GM23338 (cell line): ENCODE data around the gene NPM3. TPM values are rescaled to one million over a fixed set of nuclear protein-coding genes. Genes with fewer than 3 reads are reported as not detected.

Experiments used
- ATAC-seq: fragments of 200-7000 bp; cut with Tn5 transposase; 3 replicates; pipeline ENCODE4 v1.9.1; 2020
- DNase-seq: peaks from one replicate; pipeline ENCODE4 v3.0.0-alpha.2; 2015; ENCODE audit warnings: low spot score
- H2AFZ ChIP-seq: fragments of 200-600 bp; sonication (generic); 2 replicates; pipeline ENCODE4 v1.8.0; 2016; ENCODE audit warnings: antibody characterized with exemption, mild to moderate bottlenecking, moderate library complexity
- H3F3A ChIP-seq: fragments of 200-600 bp; sonication (generic); replicated peaks from 2 replicates; pipeline ENCODE4 v1.8.0; 2017; ENCODE audit warnings: antibody characterized with exemption, mixed run types, low read depth
- H3K27ac ChIP-seq: fragments of 200-600 bp; sonication (generic); 2 replicates; pipeline ENCODE4 v1.6.1; 2016; ENCODE audit warnings: low read depth
- H3K27me3 ChIP-seq: fragments of 200-600 bp; sonication (generic); 2 replicates; pipeline ENCODE4 v1.8.0; 2016; ENCODE audit warnings: mild to moderate bottlenecking, mixed run types, moderate library complexity; ENCODE audit not compliant: insufficient read depth
- H3K36me3 ChIP-seq: fragments of 200-600 bp; sonication (generic); 2 replicates; pipeline ENCODE4 v1.8.0; 2016; ENCODE audit warnings: mild to moderate bottlenecking; ENCODE audit not compliant: insufficient read depth
- H3K4me1 ChIP-seq: fragments of 200-600 bp; sonication (generic); 2 replicates; pipeline ENCODE4 v1.8.0; 2016; ENCODE audit warnings: mild to moderate bottlenecking, moderate library complexity; ENCODE audit not compliant: insufficient read depth
- H3K4me2 ChIP-seq: fragments of 200-600 bp; sonication (generic); 2 replicates; pipeline ENCODE4 v1.7.1; 2017; ENCODE audit warnings: mixed run types
- H3K4me3 ChIP-seq: fragments of 200-600 bp; sonication (generic); 2 replicates; pipeline ENCODE4 v1.6.1; 2016; ENCODE audit warnings: mixed run types
- H3K79me2 ChIP-seq: fragments of 200-600 bp; sonication (generic); replicated peaks from 2 replicates; pipeline ENCODE4 v1.8.0; 2017; ENCODE audit warnings: mild to moderate bottlenecking; ENCODE audit not compliant: insufficient read depth
- H3K9me2 ChIP-seq: fragments of 200-600 bp; sonication (generic); 2 replicates; pipeline ENCODE4 v1.8.0; 2017; ENCODE audit not compliant: insufficient read depth
- H4K20me1 ChIP-seq: fragments of 200-600 bp; sonication (generic); replicated peaks from 2 replicates; pipeline ENCODE4 v1.8.0; 2017; ENCODE audit warnings: mild to moderate bottlenecking; ENCODE audit not compliant: insufficient read depth
- H3K27ac Mint-ChIP-seq: 2 replicates; pipeline ENCODE4 v1.8.0; 2020; ENCODE audit warnings: inconsistent platforms, mild to moderate bottlenecking, moderate library complexity, mixed read lengths
- H3K27me3 Mint-ChIP-seq: 3 replicates; pipeline ENCODE4 v1.8.0; 2022; ENCODE audit warnings: low read depth, mild to moderate bottlenecking, moderate library complexity, mixed read lengths, inconsistent platforms; ENCODE audit not compliant: insufficient read depth, poor library complexity
- H3K36me3 Mint-ChIP-seq: 3 replicates; pipeline ENCODE4 v1.8.0; 2021; ENCODE audit warnings: low read depth, mild to moderate bottlenecking, inconsistent platforms, moderate library complexity, mixed read lengths
- H3K4me1 Mint-ChIP-seq: 3 replicates; pipeline ENCODE4 v1.8.0; 2020; ENCODE audit warnings: mild to moderate bottlenecking, inconsistent platforms, mixed read lengths
- H3K4me3 Mint-ChIP-seq: 3 replicates; pipeline ENCODE4 v1.8.0; 2021; ENCODE audit warnings: moderate library complexity, mild to moderate bottlenecking, inconsistent platforms, mixed read lengths
- H3K9me3 Mint-ChIP-seq: 3 replicates; pipeline ENCODE4 v1.8.0; 2020; ENCODE audit warnings: moderate library complexity, mild to moderate bottlenecking, inconsistent platforms, mixed read lengths
- CREB1 ChIP-seq: fragments of 250-450 bp; sonication (Bioruptor Pico); IDR thresholded peaks from 2 replicates; pipeline ENCODE4 v1.5.0; 2020; ENCODE audit warnings: low read depth, mild to moderate bottlenecking, moderate library complexity
- CTCF ChIP-seq, 2 experiments: fragments of 200-600 bp in 1 of 2; sonication (generic) in 1 of 2; conservative IDR thresholded peaks; 2 replicates each; pipeline versions ENCODE4 v1.5.1 to v1.6.1; 2016 to 2017; ENCODE audit warnings: antibody characterized with exemption in 2 of 2, low read depth in 2 of 2, mild to moderate bottlenecking in 2 of 2, moderate library complexity in 1 of 2
- ETS1 ChIP-seq: IDR thresholded peaks from 2 replicates; pipeline ENCODE4 v1.6.1; 2016; ENCODE audit warnings: antibody characterized with exemption
- EZH2 ChIP-seq: fragments of 200-600 bp; sonication (generic); IDR thresholded peaks from one replicate; pipeline ENCODE4 v1.8.0; 2017; ENCODE audit warnings: antibody characterized with exemption, mild to moderate bottlenecking, low read depth; ENCODE audit not compliant: unreplicated experiment
- EZH2phosphoT487 ChIP-seq: fragments of 200-600 bp; sonication (generic); IDR thresholded peaks from one replicate; pipeline ENCODE4 v1.8.1; 2018; ENCODE audit warnings: antibody characterized with exemption; ENCODE audit not compliant: unreplicated experiment
- JUNB ChIP-seq: IDR thresholded peaks from one replicate; pipeline ENCODE4 v1.6.1; 2016; ENCODE audit warnings: antibody characterized with exemption; ENCODE audit not compliant: unreplicated experiment
- NANOG ChIP-seq: IDR thresholded peaks from 2 replicates; pipeline ENCODE4 v1.6.1; 2016; ENCODE audit warnings: antibody characterized with exemption, borderline replicate concordance
- POLR2AphosphoS5 ChIP-seq: IDR thresholded peaks from 2 replicates; pipeline ENCODE4 v1.6.1; 2016; ENCODE audit warnings: antibody characterized with exemption, low read depth
- REST ChIP-seq: IDR thresholded peaks from one replicate; pipeline ENCODE4 v1.6.1; 2018; ENCODE audit warnings: antibody characterized with exemption; ENCODE audit not compliant: unreplicated experiment
- STAT1 ChIP-seq: IDR thresholded peaks from one replicate; pipeline ENCODE4 v1.6.1; 2016; ENCODE audit warnings: antibody characterized with exemption; ENCODE audit not compliant: unreplicated experiment
- ZNF114 ChIP-seq: fragments of 250-450 bp; sonication (Bioruptor Pico); IDR thresholded peaks from 2 replicates; pipeline ENCODE4 v1.5.0; 2020; ENCODE audit warnings: mild to moderate bottlenecking, moderate library complexity
- ZNF331 ChIP-seq: fragments of 250-450 bp; sonication (Bioruptor Pico); IDR thresholded peaks from 2 replicates; pipeline ENCODE4 v1.5.0; 2020; ENCODE audit warnings: low read depth, mild to moderate bottlenecking, moderate library complexity
- ZNF462 ChIP-seq: fragments of 250-450 bp; sonication (Bioruptor Pico); IDR thresholded peaks from 2 replicates; pipeline ENCODE4 v1.5.0; 2020; ENCODE audit warnings: mild to moderate bottlenecking, moderate library complexity
- polyA plus RNA-seq: library from polyadenylated mRNA; unstranded; fragments of >200 nt; fragmentation: Nextera tagmentation; extraction: Ambion mirVana; gene quantifications from 2 replicates; pipeline ENCODE4 v1.2.1, GENCODE V29; 2016
- total RNA-seq: library from RNA; depleted of rRNA; stranded (reverse); fragments of >200 nt; shearing (Covaris generic); gene quantifications from 2 replicates; pipeline ENCODE4 v1.2.3, GENCODE V29; 2014

NPM3 gene
- total and polyA plus RNA-seq, 2 experiments from 2014 or later = 31.5 to 258 TPM

GRCh38 chr10:101807158-101807557 is 23.9 kb upstream of the NPM3 start:
- Histone ChIP-seq H3K27me3 (no peaks in the 10 kb centered on the region), H3K9me2 (no peaks in the 10 kb centered on the region), H3K4me1 (no peaks in the 10 kb centered on the region), H3F3A (peaks cover 3% of the 10 kb centered on the region; the same call in 1 of the 2 replicates), H3K4me2 (no peak overlapping the region), H3K4me3 (no peak overlapping the region), H2AFZ (no peak overlapping the region), H3K27ac (no peak overlapping the region), H3K36me3 (peaks cover 82% of the 10 kb centered on the region), H4K20me1 (peaks cover 56% of the 10 kb centered on the region), H3K79me2 (peaks cover 73% of the 10 kb centered on the region)
- no peaks in the 10 kb centered on the region for H3K4me1 Mint-ChIP-seq
- H3K9me3 Mint-ChIP-seq = no peaks in the 10 kb centered on the region
- ATAC-seq (no peak), DNase-seq (no peak)
- no peak overlapping the region for H3K4me3 Mint-ChIP-seq
- no peak overlapping the region for H3K27ac Mint-ChIP-seq
- H3K27me3 Mint-ChIP-seq = peaks cover 3% of the 10 kb centered on the region
- no peak for TF ChIP-seq EZH2phosphoT487
- TF ChIP-seq CTCF (conservative IDR thresholded peaks at IDR 0.05; ENCODE audit: low read depth in 2 of 2) = no peak
- no peak for TF ChIP-seq POLR2AphosphoS5
- TF ChIP-seq JUNB = no peak
- TF ChIP-seq ETS1 = no peak
- TF ChIP-seq REST = no peak
- TF ChIP-seq NANOG = no peak
- TF ChIP-seq EZH2 = no peak
- TF ChIP-seq ZNF462 = no peak
- TF ChIP-seq ZNF114 (CRISPR knock-in tag) = no peak
- no peak for TF ChIP-seq ZNF331 (CRISPR knock-in tag)
- no peak for TF ChIP-seq CREB1 (CRISPR knock-in tag)
- no peak for TF ChIP-seq STAT1
- H3K36me3 Mint-ChIP-seq = peaks cover 86% of the 10 kb centered on the region
